ENCODE data around the gene PSMD11. TPM values are rescaled to one million over a fixed set of nuclear protein-coding genes. Genes with fewer than 3 reads are reported as not detected.
A peak's percentile ranks its signal among the peaks of the same experiment; 100 is the strongest.

PSMD11 gene
- total and polyA plus RNA-seq, 2 of the 13 experiments (the other 11 are each of a cell fraction or from before 2014, with no cell fraction given) = 69.8 to 152 TPM

DNA sequence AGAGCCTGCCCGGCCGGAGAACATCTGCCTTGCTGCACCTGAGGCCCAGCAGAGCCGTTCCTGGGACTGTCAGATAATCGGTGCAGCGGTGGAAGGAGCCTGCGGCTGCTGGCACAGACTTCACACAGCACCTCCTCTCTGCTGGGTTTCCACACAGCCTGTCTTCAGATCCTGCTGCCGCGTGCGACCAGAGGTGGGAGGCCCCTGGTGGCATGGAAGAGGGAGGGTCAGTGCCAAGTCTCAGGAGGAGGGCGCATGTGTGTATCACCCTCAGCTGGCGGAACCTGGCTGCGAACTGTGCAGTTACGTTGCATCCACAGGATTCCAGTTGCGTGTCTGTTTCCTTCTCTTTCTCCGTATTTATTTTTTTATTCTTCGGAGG lies 45.8 kb downstream of the PSMD11 start:
- Histone ChIP-seq H3K4me3 (replicated peaks in 1 of 3; ENCODE audit: insufficient read depth in 1 of 3, low read depth in 2 of 3, low read length in 3 of 3) (no peak overlapping the region), H3K27me3 (ENCODE audit: control insufficient read depth in 1 of 2, insufficient read depth in 2 of 2, low read length in 2 of 2) (no peaks in the 10 kb centered on the region), H3K9me3 (ENCODE audit: low read length) (no peaks in the 10 kb centered on the region), H3K4me1 (ENCODE audit: insufficient read depth, low read length) (peaks cover 34% of the 10 kb centered on the region), H3K27ac (ENCODE audit: extremely low read length, insufficient read depth, low read length) (no peak overlapping the region), H3K9ac (ENCODE audit: insufficient read depth, low read depth, low read length) (no peak overlapping the region), H2AFZ (ENCODE audit: low read length) (no peak overlapping the region), H4K20me1 (ENCODE audit: insufficient read depth, low read length) (no peaks in the 10 kb centered on the region), H3K79me2 (ENCODE audit: insufficient read depth, low read length) (no peaks in the 10 kb centered on the region), H3K4me2 (ENCODE audit: low read depth, low read length) (no peak overlapping the region), H3K36me3 (replicated peaks in 1 of 2; ENCODE audit: control insufficient read depth in 1 of 2, insufficient read depth in 2 of 2, low read length in 2 of 2) (peaks cover 2 to 4% of the 10 kb centered on the region in 2 experiments; a peak in 2 of 5 replicates)
- 90% methylated on average over 14 of the region's 16 CpGs for WGBS (ENCODE audit: low lambda C conversion rate)
- in situ Hi-C loops (cut with HindIII; ENCODE audit: extremely low pct_ligation_motif_present, low pct_unique_long_range_greater_than_20kb) = no loop called here
- DNase-seq (ENCODE audit: low spot score) (no peak), FAIRE-seq (no peak), ATAC-seq (no peak)
- ChIA-PET CTCF (ENCODE audit: low intra/inter-chr PET ratio, low total read pairs) (no interaction called here), POLR2A (no interaction called here)
- intact Hi-C loops (cut with micrococcal nuclease; ENCODE audit: unreplicated experiment) = no loop called here
- no TSS peak for BruUV-seq (replicated peaks)
- no peak for TF ChIP-seq ZFP82 (CRISPR knock-in tag; IDR thresholded peaks at IDR 0.05; ENCODE audit: borderline replicate concordance)
- TF ChIP-seq ZNF484 (CRISPR knock-in tag; IDR thresholded peaks at IDR 0.05; ENCODE audit: borderline replicate concordance, low read depth) = no peak
- no peak for TF ChIP-seq PRPF4 (IDR thresholded peaks at IDR 0.05; ENCODE audit: low read depth, low read length, poor library complexity, severe bottlenecking)
- TF ChIP-seq GTF3A (CRISPR knock-in tag; conservative IDR thresholded peaks at IDR 0.05) = no peak
- 0 out of 2 replicates have a peak, but pooled peaks have one; percentile 11 for TF ChIP-seq ZNF768 (CRISPR knock-in tag; IDR thresholded peaks at IDR 0.05)
- no peak for TF ChIP-seq ZFX (CRISPR knock-in tag; IDR thresholded peaks at IDR 0.05; ENCODE audit: low read depth)
- TF ChIP-seq, protein P1, sequence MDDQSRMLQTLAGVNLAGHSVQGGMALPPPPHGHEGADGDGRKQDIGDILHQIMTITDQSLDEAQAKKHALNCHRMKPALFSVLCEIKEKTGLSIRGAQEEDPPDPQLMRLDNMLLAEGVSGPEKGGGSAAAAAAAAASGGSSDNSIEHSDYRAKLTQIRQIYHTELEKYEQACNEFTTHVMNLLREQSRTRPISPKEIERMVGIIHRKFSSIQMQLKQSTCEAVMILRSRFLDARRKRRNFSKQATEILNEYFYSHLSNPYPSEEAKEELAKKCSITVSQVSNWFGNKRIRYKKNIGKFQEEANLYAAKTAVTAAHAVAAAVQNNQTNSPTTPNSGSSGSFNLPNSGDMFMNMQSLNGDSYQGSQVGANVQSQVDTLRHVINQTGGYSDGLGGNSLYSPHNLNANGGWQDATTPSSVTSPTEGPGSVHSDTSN (CRISPR knock-in tag; IDR thresholded peaks at IDR 0.05; ENCODE audit: borderline replicate concordance) = no peak
- TF ChIP-seq BRD4 (CRISPR knock-in tag; IDR thresholded peaks at IDR 0.05) = no peak
- no peak for TF ChIP-seq SRSF9 (IDR thresholded peaks at IDR 0.05; ENCODE audit: borderline replicate concordance, insufficient read depth, low read depth, low read length, poor library complexity, severe bottlenecking)
- peak; percentile 34 for TF ChIP-seq AGO2 (optimal IDR thresholded peaks at IDR 0.05; ENCODE audit: low read depth, low read length)
- TF ChIP-seq, protein P2, sequence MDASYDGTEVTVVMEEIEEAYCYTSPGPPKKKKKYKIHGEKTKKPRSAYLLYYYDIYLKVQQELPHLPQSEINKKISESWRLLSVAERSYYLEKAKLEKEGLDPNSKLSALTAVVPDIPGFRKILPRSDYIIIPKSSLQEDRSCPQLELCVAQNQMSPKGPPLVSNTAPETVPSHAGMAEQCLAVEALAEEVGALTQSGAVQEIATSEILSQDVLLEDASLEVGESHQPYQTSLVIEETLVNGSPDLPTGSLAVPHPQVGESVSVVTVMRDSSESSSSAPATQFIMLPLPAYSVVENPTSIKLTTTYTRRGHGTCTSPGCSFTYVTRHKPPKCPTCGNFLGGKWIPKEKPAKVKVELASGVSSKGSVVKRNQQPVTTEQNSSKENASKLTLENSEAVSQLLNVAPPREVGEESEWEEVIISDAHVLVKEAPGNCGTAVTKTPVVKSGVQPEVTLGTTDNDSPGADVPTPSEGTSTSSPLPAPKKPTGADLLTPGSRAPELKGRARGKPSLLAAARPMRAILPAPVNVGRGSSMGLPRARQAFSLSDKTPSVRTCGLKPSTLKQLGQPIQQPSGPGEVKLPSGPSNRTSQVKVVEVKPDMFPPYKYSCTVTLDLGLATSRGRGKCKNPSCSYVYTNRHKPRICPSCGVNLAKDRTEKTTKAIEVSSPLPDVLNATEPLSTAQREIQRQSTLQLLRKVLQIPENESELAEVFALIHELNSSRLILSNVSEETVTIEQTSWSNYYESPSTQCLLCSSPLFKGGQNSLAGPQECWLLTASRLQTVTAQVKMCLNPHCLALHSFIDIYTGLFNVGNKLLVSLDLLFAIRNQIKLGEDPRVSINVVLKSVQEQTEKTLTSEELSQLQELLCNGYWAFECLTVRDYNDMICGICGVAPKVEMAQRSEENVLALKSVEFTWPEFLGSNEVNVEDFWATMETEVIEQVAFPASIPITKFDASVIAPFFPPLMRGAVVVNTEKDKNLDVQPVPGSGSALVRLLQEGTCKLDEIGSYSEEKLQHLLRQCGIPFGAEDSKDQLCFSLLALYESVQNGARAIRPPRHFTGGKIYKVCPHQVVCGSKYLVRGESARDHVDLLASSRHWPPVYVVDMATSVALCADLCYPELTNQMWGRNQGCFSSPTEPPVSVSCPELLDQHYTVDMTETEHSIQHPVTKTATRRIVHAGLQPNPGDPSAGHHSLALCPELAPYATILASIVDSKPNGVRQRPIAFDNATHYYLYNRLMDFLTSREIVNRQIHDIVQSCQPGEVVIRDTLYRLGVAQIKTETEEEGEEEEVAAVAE (CRISPR knock-in tag; IDR thresholded peaks at IDR 0.05; ENCODE audit: borderline replicate concordance) = no peak
- TF ChIP-seq, protein P3, sequence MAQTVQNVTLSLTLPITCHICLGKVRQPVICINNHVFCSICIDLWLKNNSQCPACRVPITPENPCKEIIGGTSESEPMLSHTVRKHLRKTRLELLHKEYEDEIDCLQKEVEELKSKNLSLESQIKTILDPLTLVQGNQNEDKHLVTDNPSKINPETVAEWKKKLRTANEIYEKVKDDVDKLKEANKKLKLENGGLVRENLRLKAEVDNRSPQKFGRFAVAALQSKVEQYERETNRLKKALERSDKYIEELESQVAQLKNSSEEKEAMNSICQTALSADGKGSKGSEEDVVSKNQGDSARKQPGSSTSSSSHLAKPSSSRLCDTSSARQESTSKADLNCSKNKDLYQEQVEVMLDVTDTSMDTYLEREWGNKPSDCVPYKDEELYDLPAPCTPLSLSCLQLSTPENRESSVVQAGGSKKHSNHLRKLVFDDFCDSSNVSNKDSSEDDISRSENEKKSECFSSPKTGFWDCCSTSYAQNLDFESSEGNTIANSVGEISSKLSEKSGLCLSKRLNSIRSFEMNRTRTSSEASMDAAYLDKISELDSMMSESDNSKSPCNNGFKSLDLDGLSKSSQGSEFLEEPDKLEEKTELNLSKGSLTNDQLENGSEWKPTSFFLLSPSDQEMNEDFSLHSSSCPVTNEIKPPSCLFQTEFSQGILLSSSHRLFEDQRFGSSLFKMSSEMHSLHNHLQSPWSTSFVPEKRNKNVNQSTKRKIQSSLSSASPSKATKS (CRISPR knock-in tag; IDR thresholded peaks at IDR 0.05) = no peak
- TF ChIP-seq, protein P4, sequence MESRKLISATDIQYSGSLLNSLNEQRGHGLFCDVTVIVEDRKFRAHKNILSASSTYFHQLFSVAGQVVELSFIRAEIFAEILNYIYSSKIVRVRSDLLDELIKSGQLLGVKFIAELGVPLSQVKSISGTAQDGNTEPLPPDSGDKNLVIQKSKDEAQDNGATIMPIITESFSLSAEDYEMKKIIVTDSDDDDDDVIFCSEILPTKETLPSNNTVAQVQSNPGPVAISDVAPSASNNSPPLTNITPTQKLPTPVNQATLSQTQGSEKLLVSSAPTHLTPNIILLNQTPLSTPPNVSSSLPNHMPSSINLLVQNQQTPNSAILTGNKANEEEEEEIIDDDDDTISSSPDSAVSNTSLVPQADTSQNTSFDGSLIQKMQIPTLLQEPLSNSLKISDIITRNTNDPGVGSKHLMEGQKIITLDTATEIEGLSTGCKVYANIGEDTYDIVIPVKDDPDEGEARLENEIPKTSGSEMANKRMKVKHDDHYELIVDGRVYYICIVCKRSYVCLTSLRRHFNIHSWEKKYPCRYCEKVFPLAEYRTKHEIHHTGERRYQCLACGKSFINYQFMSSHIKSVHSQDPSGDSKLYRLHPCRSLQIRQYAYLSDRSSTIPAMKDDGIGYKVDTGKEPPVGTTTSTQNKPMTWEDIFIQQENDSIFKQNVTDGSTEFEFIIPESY (CRISPR knock-in tag; IDR thresholded peaks at IDR 0.05) = peak; percentile 88
- TF ChIP-seq ZNF747 (CRISPR knock-in tag; IDR thresholded peaks at IDR 0.05; ENCODE audit: borderline replicate concordance) = no peak
- TF ChIP-seq ZNF343 (CRISPR knock-in tag; IDR thresholded peaks at IDR 0.05) = no peak
